Measurements from ENCODE around the gene GP1BA.

GP1BA gene

GRCh38 chr17:4950746-4951204, 18.7 kb downstream of the GP1BA start, which contains the start of gene ENO3:
TSS of gene ENO3 (plus strand) at chr17:4951119. CDS start at chr17:4951830, 711 bp downstream.
- DNase-seq (ENCODE audit: low read depth in 2 of 2): no peak

- no peak for DNase-seq (ENCODE audit: low read depth in 2 of 2)
Measured at GRCh38 chr17:4951486-4951885, 19.4 kb downstream of the GP1BA start.

GRCh38 chr17:4953451-4953961, 21.4 kb downstream of the GP1BA start:
- no peak for DNase-seq (ENCODE audit: low read depth in 2 of 2)

GRCh38 chr17:4955091-4955490, 23.0 kb downstream of the GP1BA start:
- DNase-seq (ENCODE audit: low read depth in 2 of 2): no peak

DNA sequence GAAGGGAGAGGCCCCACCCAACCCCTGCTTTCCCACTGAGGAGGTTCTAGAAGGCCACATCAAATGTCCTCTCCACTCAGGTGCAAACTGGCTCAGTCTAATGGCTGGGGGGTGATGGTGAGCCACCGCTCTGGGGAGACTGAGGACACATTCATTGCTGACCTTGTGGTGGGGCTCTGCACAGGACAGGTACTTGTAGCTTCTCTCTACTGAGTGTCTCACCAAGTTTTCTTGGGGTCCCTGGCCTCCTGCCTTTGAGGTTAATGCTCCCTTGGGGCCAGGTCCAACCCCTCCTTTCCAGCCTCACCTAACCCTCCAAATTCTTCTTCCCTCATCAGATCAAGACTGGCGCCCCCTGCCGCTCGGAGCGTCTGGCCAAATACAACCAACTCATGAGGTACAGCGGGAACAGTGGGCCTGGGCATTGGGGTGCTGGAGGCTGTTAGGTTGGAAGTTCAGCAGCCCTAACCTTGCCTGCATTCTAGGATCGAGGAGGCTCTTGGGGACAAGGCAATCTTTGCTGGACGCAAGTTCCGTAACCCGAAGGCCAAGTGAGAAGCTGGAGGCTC, 24.5 kb downstream of the GP1BA start:
- DNase-seq (ENCODE audit: low read depth in 2 of 2): peak in 1 of 2 donors; percentile 50

- no peak for DNase-seq (ENCODE audit: low read depth in 2 of 2)
Measured at GRCh38 chr17:4958102-4958501, 26.0 kb downstream of the GP1BA start.

DNA sequence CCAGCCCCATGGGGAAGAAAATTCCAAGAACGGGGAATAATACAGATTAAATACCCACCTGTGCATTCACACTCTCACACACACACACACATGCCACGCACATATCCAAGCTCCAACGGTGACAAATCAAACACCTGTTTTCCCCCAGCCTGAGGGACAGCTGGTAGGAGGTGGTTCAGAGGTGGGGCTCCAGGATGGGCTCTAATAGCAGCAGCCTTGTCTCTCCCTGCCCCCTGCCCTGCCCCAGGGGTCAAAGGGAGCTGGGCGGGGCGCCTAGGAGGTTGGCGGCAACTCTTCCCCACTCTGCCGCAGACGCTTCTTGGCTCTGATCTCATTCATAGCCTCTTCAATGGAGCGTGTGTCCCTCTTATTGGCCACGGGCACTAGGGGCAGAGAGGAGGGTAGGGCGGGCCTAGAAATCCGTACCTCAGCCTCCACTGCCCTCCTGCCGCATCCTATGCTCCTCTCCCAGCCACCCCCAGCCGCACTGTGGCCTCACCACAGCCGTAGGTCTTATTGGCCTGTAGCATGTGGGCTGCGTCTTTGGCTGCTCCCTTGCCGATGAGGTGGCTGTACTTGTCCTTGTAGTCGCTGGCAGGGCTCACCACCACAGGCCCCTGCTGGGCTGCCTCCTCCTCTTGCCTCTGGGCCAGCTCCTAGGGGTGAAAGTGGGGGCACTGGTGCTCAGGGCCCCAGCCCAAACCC, 27.3 kb downstream of the GP1BA start:
- no peak for DNase-seq (ENCODE audit: low read depth in 2 of 2)

- DNase-seq (ENCODE audit: low read depth in 2 of 2): no peak
Measured at GRCh38 chr17:4960279-4960922, 28.3 kb downstream of the GP1BA start.

GRCh38 chr17:4965311-4965986, 33.4 kb downstream of the GP1BA start:
- no peak for DNase-seq (ENCODE audit: low read depth in 2 of 2)

- DNase-seq (ENCODE audit: low read depth in 2 of 2): peak; percentile 77 to 93
Measured at GRCh38 chr17:4966844-4967538, 34.9 kb downstream of the GP1BA start.

DNA sequence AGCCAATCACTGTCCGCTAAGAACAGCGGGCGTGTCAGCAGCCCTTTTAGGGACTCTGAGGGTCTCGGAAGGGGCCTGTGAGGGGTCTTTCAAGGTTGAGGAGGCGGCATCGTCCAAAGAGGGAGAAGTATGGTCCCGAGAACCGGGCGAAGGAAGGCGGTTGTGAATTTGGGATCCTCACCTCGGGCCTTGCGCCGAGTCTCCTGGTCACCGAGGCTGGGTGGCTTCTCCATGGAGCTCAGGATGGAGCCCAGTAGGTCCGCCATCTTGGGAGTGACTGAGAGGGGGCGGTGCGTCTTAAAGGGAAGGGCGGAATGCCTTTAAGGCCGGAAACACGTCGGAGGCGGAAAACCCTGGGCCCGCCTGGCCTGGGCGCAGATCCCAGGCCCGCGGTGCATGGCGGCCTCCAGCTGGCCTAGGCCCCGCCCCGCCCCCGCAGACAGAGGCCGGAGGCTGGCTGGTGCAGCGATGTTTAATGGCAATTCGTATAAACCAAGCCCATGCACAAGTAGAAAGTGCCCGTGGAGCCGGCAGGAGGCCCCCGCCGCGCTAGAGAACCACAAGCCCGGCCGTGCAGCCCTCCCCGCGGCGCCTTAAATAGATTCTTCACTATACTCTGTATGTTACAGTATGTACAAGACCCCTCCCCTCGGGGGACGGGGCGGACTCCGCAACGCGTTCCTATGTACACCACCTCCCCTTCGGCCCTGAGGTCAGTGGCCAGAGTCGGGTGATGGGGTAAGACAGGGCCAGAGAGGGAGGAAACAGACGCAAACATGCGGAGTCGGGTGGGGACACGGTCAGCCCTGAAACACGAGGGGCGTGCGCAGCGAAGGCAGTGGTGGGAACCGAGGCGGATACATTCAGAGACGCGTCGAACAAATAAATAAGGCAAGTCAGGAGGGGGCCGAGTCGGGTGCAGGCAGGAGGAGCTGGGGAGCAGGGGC, 35.7 kb downstream of the GP1BA start, which contains the start of gene SPAG7:
Gene SPAG7 (minus strand): TSS at position 279 of the 947 bp plus-strand sequence. CDS start 13 bp downstream, at position 266.
- peak; percentile 87 to 90 for DNase-seq (ENCODE audit: low read depth in 2 of 2)

- DNase-seq (ENCODE audit: low read depth in 2 of 2): peak; percentile 16 to 38
Measured at GRCh38 chr17:4968486-4969046, 36.5 kb downstream of the GP1BA start.

DNA sequence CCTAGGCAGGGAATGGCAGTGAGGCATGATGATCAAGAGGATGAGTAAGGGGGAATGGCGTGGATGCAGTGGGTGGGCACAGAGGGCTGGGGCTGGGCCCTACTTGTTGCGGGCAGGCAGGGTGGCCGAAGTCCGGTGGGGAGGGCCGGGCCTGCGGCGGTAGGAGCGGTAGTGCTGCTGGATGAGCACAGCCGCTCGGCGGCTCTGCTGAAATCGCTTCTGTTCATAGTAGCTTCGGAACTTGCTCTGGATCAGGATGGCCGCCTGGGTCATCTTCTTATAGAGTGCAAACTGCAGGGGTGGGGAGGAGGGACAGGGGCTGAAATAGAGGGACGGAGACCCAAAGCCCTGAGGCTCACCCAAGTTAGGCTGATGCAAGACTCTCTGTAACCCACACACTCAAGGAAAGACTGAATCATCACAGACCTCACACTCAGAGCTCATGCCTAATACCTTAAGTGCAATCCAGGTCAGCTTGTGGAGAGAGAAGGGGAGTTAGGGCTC, 37.0 kb downstream of the GP1BA start:
- DNase-seq (ENCODE audit: low read depth in 2 of 2): peak in 1 of 2 donors; percentile 34

DNA sequence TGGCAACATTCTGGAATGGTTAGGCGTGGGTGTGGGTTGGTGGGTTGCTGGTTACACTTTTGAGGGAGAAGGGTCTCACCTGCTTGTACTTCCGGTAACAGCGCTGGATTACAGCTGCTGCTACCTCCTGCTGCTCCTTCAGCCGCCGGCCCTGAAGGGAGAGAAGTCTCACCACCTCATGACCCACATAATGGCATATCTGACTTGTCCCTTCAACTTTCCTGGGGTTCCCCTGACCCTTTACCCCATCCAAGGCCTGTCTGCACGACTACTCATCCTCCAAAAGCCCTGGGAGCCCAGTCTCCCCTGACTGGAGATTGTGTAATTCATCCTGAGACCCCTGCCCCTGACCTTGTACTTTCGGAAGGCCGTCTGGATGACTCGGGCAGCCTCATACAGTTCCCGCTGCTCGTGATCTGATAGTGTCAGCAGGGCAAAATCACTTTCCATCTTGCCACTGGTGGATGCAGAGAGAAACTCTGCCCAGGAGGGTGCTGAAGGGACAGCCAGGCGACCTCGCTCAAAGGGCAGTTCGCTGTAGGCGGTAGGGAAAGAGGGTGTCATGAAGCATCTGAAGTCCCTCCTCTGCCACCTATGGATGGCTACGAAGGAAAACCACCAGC, 37.6 kb downstream of the GP1BA start:
- DNase-seq (ENCODE audit: low read depth in 2 of 2): peak; percentile 32 to 42

- DNase-seq (ENCODE audit: low read depth in 2 of 2): no peak
Measured at GRCh38 chr17:4970273-4970672, 38.2 kb downstream of the GP1BA start.

DNA sequence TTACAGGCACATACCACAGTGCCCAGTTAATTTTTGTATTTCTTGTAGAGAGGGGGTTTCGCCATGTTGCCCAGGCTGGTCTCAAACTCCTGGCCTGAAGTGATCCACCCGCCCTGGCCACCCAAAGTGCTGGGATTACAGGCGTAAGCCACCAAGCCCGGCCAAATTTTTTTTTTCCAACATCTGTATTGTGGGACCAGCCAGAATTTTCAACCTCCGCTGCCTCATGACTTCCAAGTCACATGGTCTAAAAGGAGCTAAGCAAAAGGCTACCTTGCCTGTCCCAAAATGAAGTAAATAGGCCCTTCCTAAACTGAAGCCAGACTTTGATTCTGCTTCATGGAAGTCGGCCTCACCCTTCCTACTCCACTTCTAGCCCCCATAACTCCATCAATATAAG, 39.7 kb downstream of the GP1BA start:
- no peak for DNase-seq (ENCODE audit: low read depth in 2 of 2)

GRCh38 chr17:4972322-4972721, 40.2 kb downstream of the GP1BA start:
- no peak for DNase-seq (ENCODE audit: low read depth in 2 of 2)

DNA sequence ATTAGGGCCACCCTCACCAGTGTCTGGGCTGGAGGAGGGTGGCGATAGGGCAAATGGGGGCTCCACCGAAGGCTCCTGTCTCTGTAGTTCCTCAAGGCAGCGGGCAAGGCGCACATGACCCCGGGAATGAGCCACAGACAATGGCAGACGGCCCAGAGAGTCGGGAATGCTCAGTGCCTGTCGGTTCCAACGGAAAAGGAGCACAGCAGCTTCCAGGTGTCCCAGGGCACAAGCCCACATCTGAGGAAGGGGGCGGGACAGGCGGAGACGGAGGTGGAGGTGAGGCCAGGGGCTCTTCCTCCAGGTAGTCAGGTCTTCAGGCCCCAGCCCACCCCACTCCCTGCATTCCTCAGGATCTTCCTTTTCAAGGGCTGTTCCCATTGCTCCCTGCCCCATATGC, 40.7 kb downstream of the GP1BA start:
- no peak for DNase-seq (ENCODE audit: low read depth in 2 of 2)

Measured in stimulated activated CD4-positive, alpha-beta T cell treated with anti-CD3 and anti-CD28 coated beads, Interleukin-4, amount 100 ng/mL, for 48 hours (primary cell).